ENCODE measurements around the gene RNU6-1.

The RNU6-1 gene

GRCh38 chr15:67807141-67807540, 32.7 kb downstream of the RNU6-1 start:
- DNase-seq (ENCODE audit: low read depth) = no peak
- no peak for TF ChIP-seq CTCF (IDR thresholded peaks at IDR 0.05; ENCODE audit: low read depth, low read length, missing control alignments)
- H3K4me3 ChIP-seq (ENCODE audit: low read depth, low read length) = no peak overlapping the region

GRCh38 chr15:67806536-67806935, 33.3 kb downstream of the RNU6-1 start:
- H3K4me3 ChIP-seq (ENCODE audit: low read depth, low read length) = no peak overlapping the region
- TF ChIP-seq CTCF (IDR thresholded peaks at IDR 0.05; ENCODE audit: low read depth, low read length, missing control alignments) = no peak

GRCh38 chr15:67805666-67806516, 34.0 kb downstream of the RNU6-1 start:
- TF ChIP-seq CTCF (IDR thresholded peaks at IDR 0.05; ENCODE audit: low read depth, low read length, missing control alignments) = no peak
- DNase-seq (ENCODE audit: low read depth) = no peak
- H3K4me3 ChIP-seq (ENCODE audit: low read depth, low read length) = no peak overlapping the region

More at GRCh38 chr15:67806536-67806935, 33.3 kb downstream of the RNU6-1 start:
- DNase-seq (ENCODE audit: low read depth) = no peak

- H3K4me3 ChIP-seq (ENCODE audit: low read depth, low read length) = no peak overlapping the region
- no peak for TF ChIP-seq CTCF (IDR thresholded peaks at IDR 0.05; ENCODE audit: low read depth, low read length, missing control alignments)
- DNase-seq (ENCODE audit: low read depth) = no peak
Measured at GRCh38 chr15:67805008-67805665, 34.7 kb downstream of the RNU6-1 start.

DNA sequence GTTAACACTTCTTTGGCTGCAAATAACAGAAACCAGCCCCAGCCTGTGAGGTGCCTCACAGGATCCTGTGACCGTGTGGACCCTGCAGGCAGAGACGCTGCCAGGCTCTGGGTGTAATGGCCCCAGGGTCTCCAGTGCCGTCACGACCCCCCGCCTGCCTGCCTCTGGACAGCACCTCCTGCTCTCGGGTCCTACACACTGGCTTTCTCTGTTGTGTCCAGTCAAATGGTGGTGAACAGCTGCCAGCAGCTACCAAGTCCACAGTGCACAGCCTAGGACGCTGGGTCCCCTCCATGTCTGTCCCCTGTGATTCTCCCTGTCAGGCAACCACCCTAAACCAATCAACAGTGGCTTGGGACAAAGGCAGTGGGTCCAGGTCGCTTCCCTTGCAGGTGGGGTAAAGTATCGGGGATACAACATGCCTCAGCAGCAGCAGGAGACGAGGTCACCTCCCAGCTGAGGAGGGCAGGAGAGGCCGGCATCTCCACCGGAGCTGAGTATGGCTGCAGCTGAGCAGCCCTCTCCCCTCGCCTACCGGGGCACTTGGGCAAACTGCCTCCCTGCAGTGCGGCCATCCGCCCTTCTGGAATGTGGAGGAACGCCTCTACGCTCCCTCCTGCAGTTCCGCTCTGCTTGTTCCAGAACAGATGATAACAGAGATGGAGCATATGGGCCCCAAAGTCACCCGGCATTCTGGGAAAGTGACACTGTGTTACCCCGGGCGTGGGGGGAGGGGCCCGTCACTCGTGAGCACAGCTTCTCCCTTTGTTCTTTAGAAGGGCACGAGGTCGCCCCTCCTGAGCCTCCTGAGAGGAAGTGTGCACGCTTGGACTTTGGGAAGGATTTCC, 35.6 kb downstream of the RNU6-1 start:
- no peak for DNase-seq (ENCODE audit: low read depth)
- H3K4me3 ChIP-seq (ENCODE audit: low read depth, low read length) = no peak overlapping the region
- no peak for TF ChIP-seq CTCF (IDR thresholded peaks at IDR 0.05; ENCODE audit: low read depth, low read length, missing control alignments)

DNA sequence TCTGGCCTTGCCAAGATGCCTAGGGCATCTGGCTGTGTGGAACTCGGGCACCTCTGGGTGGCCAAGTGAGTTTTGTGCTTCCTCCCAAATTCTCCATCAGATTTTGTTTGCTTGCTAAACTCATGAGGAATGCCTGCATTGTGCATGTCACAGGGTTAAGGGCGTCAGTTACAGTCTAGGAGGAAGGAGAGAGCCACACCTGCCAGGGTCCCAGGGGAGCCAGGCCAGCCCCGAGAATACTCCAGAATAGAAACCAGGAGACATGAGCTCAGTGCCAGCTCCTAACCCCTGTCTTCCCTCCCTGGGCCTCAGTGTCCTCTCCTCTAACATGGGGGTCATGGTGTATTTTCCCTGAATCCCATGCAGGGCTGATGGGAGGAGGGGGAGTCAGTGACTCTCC, 36.5 kb downstream of the RNU6-1 start:
- no peak for DNase-seq (ENCODE audit: low read depth)
- no peak for TF ChIP-seq CTCF (IDR thresholded peaks at IDR 0.05; ENCODE audit: low read depth, low read length, missing control alignments)
- H3K4me3 ChIP-seq (ENCODE audit: low read depth, low read length) = no peak overlapping the region

Measured in GM12864 (cell line).